Trophoblast cell (in vitro differentiated cells and primary cell): ENCODE data around the gene ZBTB7C.

ENCODE experiments used
- DNase-seq, 2 donors: peaks; one replicate each; pipeline ENCODE4 v3.0.0-alpha.2; 2016
- H2AFZ ChIP-seq: 2 replicates; pipeline ENCODE4 v1.6.1; 2013; ENCODE audit warnings: low read length, moderate library complexity, mild to moderate bottlenecking; ENCODE audit not compliant: insufficient read depth, poor library complexity
- H2AK5ac ChIP-seq: 2 replicates; pipeline ENCODE4 v1.6.1; 2013; ENCODE audit warnings: mild to moderate bottlenecking, low read length
- H2BK120ac ChIP-seq: 2 replicates; pipeline ENCODE4 v1.6.1; 2013; ENCODE audit warnings: low read length, mild to moderate bottlenecking, moderate library complexity; ENCODE audit not compliant: insufficient read depth, poor library complexity
- H2BK12ac ChIP-seq: 2 replicates; pipeline ENCODE4 v1.6.1; 2013; ENCODE audit warnings: mild to moderate bottlenecking, low read length, moderate library complexity
- H2BK5ac ChIP-seq: 2 replicates; pipeline ENCODE4 v1.6.1; 2013; ENCODE audit warnings: low read length, low read depth, moderate library complexity, mild to moderate bottlenecking; ENCODE audit not compliant: poor library complexity
- H3K14ac ChIP-seq: 2 replicates; pipeline ENCODE4 v1.6.1; 2013; ENCODE audit warnings: mild to moderate bottlenecking, low read length
- H3K18ac ChIP-seq: 2 replicates; pipeline ENCODE4 v1.6.1; 2013; ENCODE audit warnings: mild to moderate bottlenecking, low read length
- H3K23ac ChIP-seq: 2 replicates; pipeline ENCODE4 v1.6.1; 2013; ENCODE audit warnings: low read length
- H3K27ac ChIP-seq: 2 replicates; pipeline ENCODE4 v1.5.1; 2013; ENCODE audit warnings: low read depth, mild to moderate bottlenecking, inconsistent platforms, low read length, moderate library complexity
- H3K27me3 ChIP-seq: 2 replicates; pipeline ENCODE4 v1.6.1; 2013; ENCODE audit warnings: inconsistent platforms, mild to moderate bottlenecking, low read length, moderate library complexity; ENCODE audit not compliant: insufficient read depth
- H3K36me3 ChIP-seq, 2 experiments: 1 replicate in 1 of 2; 2 replicates in 1 of 2; pipeline ENCODE4 v1.6.1; 2013; ENCODE audit warnings: low read length in 2 of 2, mild to moderate bottlenecking in 2 of 2, moderate library complexity in 1 of 2; ENCODE audit not compliant: insufficient read depth in 2 of 2, control insufficient read depth in 1 of 2
- H3K4ac ChIP-seq: 2 replicates; pipeline ENCODE4 v1.6.1; 2013; ENCODE audit warnings: low read depth, mild to moderate bottlenecking, low read length, moderate library complexity
- H3K4me1 ChIP-seq, 2 experiments: 1 replicate in 1 of 2; 2 replicates in 1 of 2; pipeline ENCODE4 v1.6.1; 2013; ENCODE audit warnings: low read length in 2 of 2, mild to moderate bottlenecking in 2 of 2, moderate library complexity in 1 of 2; ENCODE audit not compliant: insufficient read depth in 2 of 2, control insufficient read depth in 1 of 2
- H3K4me2 ChIP-seq: 2 replicates; pipeline ENCODE4 v1.6.1; 2013; ENCODE audit warnings: inconsistent platforms, mild to moderate bottlenecking, low read length, moderate library complexity
- H3K4me3 ChIP-seq: 2 replicates; pipeline ENCODE4 v1.5.1; 2013; ENCODE audit warnings: mild to moderate bottlenecking, low read depth, low read length, inconsistent platforms
- H3K79me1 ChIP-seq: one replicate; pipeline ENCODE4 v1.6.1; 2013; ENCODE audit warnings: low read length
- H3K79me2 ChIP-seq: 2 replicates; pipeline ENCODE4 v1.6.1; 2013; ENCODE audit warnings: low read length, mild to moderate bottlenecking; ENCODE audit not compliant: control insufficient read depth, insufficient read depth, poor library complexity
- H3K9ac ChIP-seq: 2 replicates; pipeline ENCODE4 v1.6.1; 2013; ENCODE audit warnings: mild to moderate bottlenecking, low read length
- H3K9me3 ChIP-seq: 2 replicates; pipeline ENCODE4 v1.6.1; 2013; ENCODE audit warnings: low read depth, mild to moderate bottlenecking, control low read depth, inconsistent platforms, low read length; ENCODE audit not compliant: insufficient read depth
- H4K12ac ChIP-seq: 2 replicates; pipeline ENCODE4 v1.6.1; 2013; ENCODE audit warnings: low read depth, mild to moderate bottlenecking, low read length, moderate library complexity
- H4K8ac ChIP-seq: 2 replicates; pipeline ENCODE4 v1.6.1; 2013; ENCODE audit warnings: low read depth, mild to moderate bottlenecking, low read length, moderate library complexity
- H4K91ac ChIP-seq: one replicate; pipeline ENCODE4 v1.6.1; 2013; ENCODE audit warnings: low read depth, mild to moderate bottlenecking, low read length, moderate library complexity
- WGBS: extraction: QIAGEN DNeasy Blood & Tissue Kit; methylation state at CpG from one replicate; pipeline ENCODE4 v1.1.7; 2013; ENCODE audit warnings: missing lambda C conversion rate; ENCODE audit not compliant: insufficient read length, insufficient coverage; ENCODE audit errors: extremely low coverage; 5-methylcytosine and 5-hydroxymethylcytosine counted together

Gene ZBTB7C

GRCh38 chr18:48371854-48372602 lies 37.2 kb downstream of the ZBTB7C start:
- no peaks in the 10 kb centered on the region for H3K36me3 ChIP-seq
- no peak overlapping the region for H4K8ac ChIP-seq
- no peak overlapping the region for H2AFZ ChIP-seq
- H3K4me3 ChIP-seq: no peak overlapping the region
- no peak overlapping the region for H3K27ac ChIP-seq
- peaks cover 2% of the 10 kb centered on the region for H3K9me3 ChIP-seq
- WGBS: no CpG with 5 or more reads among the region's 7 CpGs
- H3K4me1 ChIP-seq: peaks cover 14 to 15% of the 10 kb centered on the region in 2 experiments
- no peaks in the 10 kb centered on the region for H3K27me3 ChIP-seq
- H4K12ac ChIP-seq: no peak overlapping the region
- no peak overlapping the region for H2BK120ac ChIP-seq
- no peak overlapping the region for H2BK12ac ChIP-seq
- DNase-seq: no peak
- H3K79me1 ChIP-seq: peaks cover 7% of the 10 kb centered on the region
- H3K9ac ChIP-seq: no peak overlapping the region
- no peak overlapping the region for H3K23ac ChIP-seq
- no peak overlapping the region for H4K91ac ChIP-seq
- H3K4me2 ChIP-seq: no peak overlapping the region
- no peak overlapping the region for H3K14ac ChIP-seq
- H2AK5ac ChIP-seq: no peak overlapping the region
- H3K4ac ChIP-seq: no peak overlapping the region
- no peak overlapping the region for H2BK5ac ChIP-seq
- no peak overlapping the region for H3K18ac ChIP-seq
- H3K79me2 ChIP-seq: no peaks in the 10 kb centered on the region

DNA sequence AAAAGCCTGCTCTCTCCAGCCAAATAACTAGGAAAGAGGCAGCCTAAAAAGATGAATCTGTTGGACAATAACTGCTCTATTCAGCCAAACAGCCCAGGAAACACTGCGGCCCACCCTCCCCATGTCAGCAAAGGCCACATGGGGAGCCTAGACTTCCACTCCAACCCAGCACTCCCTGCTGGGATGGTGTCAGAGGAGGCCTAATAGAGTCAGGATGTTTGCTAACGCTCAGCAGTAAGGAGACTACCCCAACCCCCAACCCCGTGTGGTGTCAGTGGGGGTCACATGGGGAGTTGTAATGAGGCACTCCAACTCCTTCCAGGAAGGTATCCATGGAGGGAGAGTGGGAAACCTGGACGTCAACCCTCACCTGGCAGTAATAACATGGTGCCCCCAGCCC lies 41.6 kb downstream of the ZBTB7C start:
- no peak overlapping the region for H3K4ac ChIP-seq
- H3K4me1 ChIP-seq: no peaks in the 10 kb centered on the region
- H4K8ac ChIP-seq: no peak overlapping the region
- peaks cover 1% of the 10 kb centered on the region for H3K9me3 ChIP-seq
- no peak overlapping the region for H4K12ac ChIP-seq
- no peak overlapping the region for H3K14ac ChIP-seq
- H4K91ac ChIP-seq: no peak overlapping the region
- no peak overlapping the region for H2AK5ac ChIP-seq
- H2BK12ac ChIP-seq: no peak overlapping the region
- H2BK5ac ChIP-seq: no peak overlapping the region
- H3K4me3 ChIP-seq: no peak overlapping the region
- H3K9ac ChIP-seq: no peak overlapping the region
- no peak overlapping the region for H3K27ac ChIP-seq
- no peak overlapping the region for H3K23ac ChIP-seq
- no peak overlapping the region for H2BK120ac ChIP-seq
- H3K79me1 ChIP-seq: no peaks in the 10 kb centered on the region
- no peaks in the 10 kb centered on the region for H3K27me3 ChIP-seq
- WGBS: no CpG with 5 or more reads among the region's 4 CpGs
- no peak for DNase-seq
- H2AFZ ChIP-seq: no peak overlapping the region
- no peak overlapping the region for H3K4me2 ChIP-seq
- no peaks in the 10 kb centered on the region for H3K79me2 ChIP-seq
- no peaks in the 10 kb centered on the region for H3K36me3 ChIP-seq
- no peak overlapping the region for H3K18ac ChIP-seq

- no peak for DNase-seq
- H4K91ac ChIP-seq: no peak overlapping the region
- H3K79me2 ChIP-seq: no peaks in the 10 kb centered on the region
- no peak overlapping the region for H3K18ac ChIP-seq
- H3K4me3 ChIP-seq: no peak overlapping the region
- no peaks in the 10 kb centered on the region for H3K4me1 ChIP-seq
- H3K14ac ChIP-seq: no peak overlapping the region
- H4K12ac ChIP-seq: no peak overlapping the region
- H3K9me3 ChIP-seq: peaks cover 1% of the 10 kb centered on the region
- H3K23ac ChIP-seq: no peak overlapping the region
- H3K4me2 ChIP-seq: no peak overlapping the region
- no peak overlapping the region for H3K27ac ChIP-seq
- no peak overlapping the region for H2BK12ac ChIP-seq
- no peaks in the 10 kb centered on the region for H3K79me1 ChIP-seq
- H4K8ac ChIP-seq: no peak overlapping the region
- no peak overlapping the region for H3K9ac ChIP-seq
- no peaks in the 10 kb centered on the region for H3K36me3 ChIP-seq
- H2BK5ac ChIP-seq: no peak overlapping the region
- no peak overlapping the region for H2BK120ac ChIP-seq
- H2AFZ ChIP-seq: no peak overlapping the region
- H3K27me3 ChIP-seq: no peaks in the 10 kb centered on the region
- H2AK5ac ChIP-seq: no peak overlapping the region
- H3K4ac ChIP-seq: no peak overlapping the region
Observed at GRCh38 chr18:48365965-48366364, 43.2 kb downstream of the ZBTB7C start.

GRCh38 chr18:48364146-48364545 lies 45.0 kb downstream of the ZBTB7C start:
- Histone ChIP-seq H3K27me3 (no peaks in the 10 kb centered on the region), H2AK5ac (no peak overlapping the region), H3K27ac (no peak overlapping the region), H2BK12ac (no peak overlapping the region), H2BK120ac (no peak overlapping the region), H3K36me3 (no peaks in the 10 kb centered on the region), H3K9ac (no peak overlapping the region), H4K91ac (no peak overlapping the region), H3K9me3 (peaks cover 1% of the 10 kb centered on the region), H3K23ac (no peak overlapping the region), H3K4ac (no peak overlapping the region), H4K8ac (no peak overlapping the region), H2AFZ (no peak overlapping the region), H2BK5ac (no peak overlapping the region), H3K4me2 (no peak overlapping the region), H3K14ac (no peak overlapping the region), H3K4me3 (no peak overlapping the region), H3K18ac (no peak overlapping the region), H3K79me1 (no peaks in the 10 kb centered on the region), H4K12ac (no peak overlapping the region), H3K4me1 (no peaks in the 10 kb centered on the region), H3K79me2 (no peaks in the 10 kb centered on the region)
- no CpG with 5 or more reads among the region's 5 CpGs for WGBS
- no peak for DNase-seq
